NCI-H2029 (cell line): Measurements from ENCODE around the gene CDH23.

Source experiments
- DNase-seq: peaks from one replicate; lab custom pipeline; 2025; lab: John Stamatoyannopoulos, UW

The CDH23 gene

DNA sequence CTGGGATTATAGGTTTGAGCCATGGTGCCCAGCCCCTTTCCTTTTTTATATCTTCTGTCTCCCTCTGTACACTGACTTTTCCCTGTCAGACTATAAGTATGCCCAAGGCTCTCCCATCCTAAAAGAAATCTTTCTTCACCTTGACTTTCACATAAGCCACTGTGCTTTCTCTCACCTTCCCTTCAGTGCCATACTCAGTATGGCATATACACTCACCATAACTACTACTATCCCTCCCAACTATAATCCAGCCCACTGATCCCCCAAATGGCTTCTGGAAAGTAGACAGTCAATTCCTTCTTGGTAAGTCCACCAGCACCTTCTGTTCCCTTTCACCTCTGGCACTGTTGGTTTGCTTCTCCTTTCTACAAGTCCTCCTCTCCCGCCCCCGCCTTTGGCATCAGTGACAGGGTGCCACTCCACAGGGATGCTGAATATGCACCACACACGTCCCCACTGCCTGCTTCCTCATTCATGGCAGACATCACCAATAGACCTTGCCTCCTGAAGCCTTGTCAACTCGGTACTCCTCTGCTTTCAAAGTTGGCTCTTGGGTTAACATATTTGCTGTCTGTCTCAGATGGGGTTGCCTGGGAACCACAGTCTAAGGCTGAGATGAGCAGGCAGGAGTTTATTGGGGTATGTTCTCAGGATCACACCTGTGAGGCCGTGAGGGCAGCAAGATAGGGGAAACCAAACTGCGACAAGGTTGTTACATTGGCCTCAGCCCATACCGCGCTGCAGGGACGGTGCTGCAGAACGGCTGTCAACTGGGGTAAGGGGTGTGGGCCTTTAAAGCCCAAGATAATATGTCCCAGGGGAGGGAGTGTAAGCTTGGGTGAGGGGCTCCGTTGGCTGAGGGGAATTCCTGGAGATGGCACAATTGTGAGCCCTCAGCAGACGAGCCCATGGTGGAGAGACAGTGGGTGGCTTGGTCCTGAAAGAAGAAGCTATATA, 461.5 kb downstream of the CDH23 start:
- DNase-seq = no peak

GRCh38 chr10:71860243-71861029, 463.7 kb downstream of the CDH23 start:
- peak; percentile 38 for DNase-seq

DNA sequence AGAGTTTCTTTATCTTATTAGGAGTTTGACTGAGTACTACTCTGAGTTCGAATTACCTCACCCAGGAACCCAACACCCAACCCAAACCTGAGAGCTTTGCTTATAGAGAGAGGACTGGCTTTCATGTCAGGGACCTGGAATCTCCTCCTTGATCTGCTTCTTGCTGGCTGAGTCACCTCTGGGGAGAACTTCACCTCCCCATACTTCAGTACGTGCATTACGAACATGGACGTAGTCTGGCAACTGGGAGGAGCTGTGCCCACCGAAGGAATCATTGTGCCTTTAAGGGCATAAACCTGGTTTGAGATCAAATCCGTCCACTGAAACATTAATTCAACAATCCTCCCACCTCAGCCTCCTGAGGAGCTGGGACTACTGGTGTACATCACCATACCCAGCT, 466.5 kb downstream of the CDH23 start:
- no peak for DNase-seq

- no peak for DNase-seq
Measured at GRCh38 chr10:71864911-71865361, 468.2 kb downstream of the CDH23 start.
